RKO (cell line): ENCODE measurements around the gene IRF2.
"Not testable (repeated sequence)": the region's sequence is repeated elsewhere in the genome, so short reads cannot be mapped to it uniquely, and the experiment has no call there.

Source experiments
- DNase-seq: peaks from one replicate; pipeline ENCODE4 v3.0.0-alpha.2; 2016; ENCODE audit warnings: low spot score

Gene IRF2

DNA sequence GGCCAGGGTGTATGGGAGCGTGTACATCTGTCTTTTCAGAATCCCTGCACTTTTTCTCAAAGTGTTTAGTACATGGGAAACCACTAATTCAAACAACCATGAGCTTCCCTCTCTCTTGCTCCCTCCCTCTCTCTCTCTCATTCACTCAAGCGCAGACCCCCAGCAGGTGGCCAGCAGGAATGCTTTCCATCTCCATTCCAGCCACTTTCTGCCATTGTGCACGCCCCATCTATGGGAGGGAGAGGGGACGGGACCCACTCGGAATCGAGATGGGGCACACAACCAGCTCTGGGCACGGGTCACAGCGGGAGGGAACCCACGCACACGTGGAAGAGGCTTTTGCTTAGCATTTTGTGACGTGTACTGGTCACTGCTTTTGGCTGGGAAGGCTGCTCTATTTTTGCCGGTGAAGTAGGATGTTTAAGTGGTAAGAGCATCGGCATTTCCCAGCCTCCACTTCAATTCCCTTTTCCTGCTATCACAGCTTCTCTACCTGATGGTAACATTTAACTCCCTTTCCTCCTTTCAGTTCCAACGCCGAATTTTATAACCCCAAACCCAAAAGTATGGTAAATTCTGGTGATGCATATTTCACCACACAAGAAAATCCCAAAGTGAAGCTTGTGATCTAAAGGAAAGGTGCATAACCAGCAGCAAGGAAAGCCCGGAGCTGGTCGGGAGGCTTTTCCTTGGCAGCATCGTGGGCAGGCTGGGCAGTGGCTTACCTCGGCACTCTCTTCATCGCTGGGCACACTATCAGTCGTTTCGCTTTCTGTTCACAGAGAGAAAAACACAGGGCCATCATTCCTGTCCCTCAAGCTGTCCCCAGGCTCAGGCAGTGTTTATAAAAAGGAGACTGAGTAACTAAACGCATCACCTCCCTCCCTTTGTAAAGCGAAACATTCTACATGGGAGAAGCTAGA lies 84.1 kb downstream of the IRF2 start:
- DNase-seq, result no peak

DNA sequence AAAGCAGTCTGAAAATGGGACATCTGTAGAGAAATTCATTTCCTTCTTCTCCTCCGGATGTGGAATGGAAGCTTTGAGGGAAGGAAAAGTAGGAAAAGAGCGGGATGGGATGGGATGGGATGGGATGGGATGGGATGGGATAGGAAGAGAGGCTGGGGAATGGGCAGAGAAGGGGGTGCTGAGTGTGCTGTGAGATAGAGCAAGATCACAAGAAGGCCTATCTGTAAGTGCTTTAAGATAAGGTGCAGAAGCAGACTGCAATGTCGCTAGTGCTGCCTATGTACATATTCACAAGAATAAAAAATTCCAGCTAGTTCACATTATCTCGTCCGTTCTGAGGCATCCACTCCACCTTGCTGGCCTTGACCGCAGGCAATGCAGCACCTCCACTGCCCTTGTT lies 86.2 kb downstream of the IRF2 start:
- DNase-seq, result no peak

DNA sequence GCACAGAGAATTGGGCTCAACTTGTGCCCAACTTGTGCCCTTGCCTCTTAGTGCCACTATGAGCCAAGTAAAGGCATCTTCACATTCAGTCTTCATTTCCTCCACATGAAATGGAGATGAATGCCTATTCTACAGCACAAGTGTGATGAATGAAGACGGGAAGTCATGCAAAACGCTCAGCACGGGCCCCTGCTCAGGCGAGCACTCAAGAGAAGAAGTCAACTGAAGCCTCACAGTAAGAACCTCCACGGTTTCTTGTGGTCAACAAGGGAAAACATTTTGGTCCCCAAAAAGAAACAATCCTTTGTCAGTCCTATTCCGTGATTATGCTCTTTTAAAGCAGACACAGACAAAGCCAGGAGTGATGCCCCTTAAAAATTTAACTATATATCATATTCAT lies 87.0 kb downstream of the IRF2 start:
- DNase-seq, result no peak

DNA sequence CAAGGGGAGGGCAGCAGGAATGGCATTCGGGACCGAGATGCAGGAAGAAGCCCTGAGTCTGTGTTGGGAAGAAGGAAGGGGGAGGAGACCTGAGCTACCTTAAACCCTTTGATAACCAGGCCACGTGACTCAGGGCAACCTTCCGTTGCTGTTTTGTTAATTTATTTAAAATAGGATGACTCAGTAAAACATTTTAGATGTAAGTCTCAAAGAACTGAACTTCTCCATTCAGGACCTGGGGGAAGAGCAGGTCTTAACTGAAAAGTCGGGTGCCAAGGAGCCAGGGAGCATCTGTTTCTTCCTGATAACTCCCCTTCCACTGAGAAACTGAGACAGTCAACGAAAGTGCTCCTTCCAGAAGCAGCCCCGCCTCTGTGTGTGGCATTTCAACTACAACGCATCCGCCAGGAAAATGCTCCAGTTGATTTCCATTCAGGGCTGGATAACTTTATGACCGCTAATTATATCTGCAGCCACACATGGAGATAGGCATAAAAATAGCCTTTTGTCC lies 88.0 kb downstream of the IRF2 start:
- no peak for DNase-seq

DNA sequence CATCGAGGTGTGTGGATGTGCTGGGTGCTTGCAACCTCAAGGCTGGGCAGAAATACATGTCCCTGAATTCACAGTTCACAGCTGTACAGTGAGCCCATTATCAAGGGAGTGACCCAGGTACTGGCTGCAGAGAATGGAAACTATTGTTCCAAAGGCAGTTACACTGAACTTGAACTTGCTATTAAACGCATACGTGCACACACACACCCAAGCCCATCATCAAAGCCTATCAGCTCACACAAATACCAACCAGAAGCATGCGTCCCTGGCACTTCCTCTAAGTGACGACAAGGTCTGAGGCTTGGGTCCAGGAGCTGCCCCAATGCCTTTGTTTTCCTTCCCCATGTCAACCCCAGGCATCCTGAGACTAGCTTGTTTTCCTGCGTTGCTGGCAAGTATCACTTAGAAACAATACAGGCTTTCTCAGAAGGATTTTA lies 88.6 kb downstream of the IRF2 start:
- DNase-seq, result no peak

DNA sequence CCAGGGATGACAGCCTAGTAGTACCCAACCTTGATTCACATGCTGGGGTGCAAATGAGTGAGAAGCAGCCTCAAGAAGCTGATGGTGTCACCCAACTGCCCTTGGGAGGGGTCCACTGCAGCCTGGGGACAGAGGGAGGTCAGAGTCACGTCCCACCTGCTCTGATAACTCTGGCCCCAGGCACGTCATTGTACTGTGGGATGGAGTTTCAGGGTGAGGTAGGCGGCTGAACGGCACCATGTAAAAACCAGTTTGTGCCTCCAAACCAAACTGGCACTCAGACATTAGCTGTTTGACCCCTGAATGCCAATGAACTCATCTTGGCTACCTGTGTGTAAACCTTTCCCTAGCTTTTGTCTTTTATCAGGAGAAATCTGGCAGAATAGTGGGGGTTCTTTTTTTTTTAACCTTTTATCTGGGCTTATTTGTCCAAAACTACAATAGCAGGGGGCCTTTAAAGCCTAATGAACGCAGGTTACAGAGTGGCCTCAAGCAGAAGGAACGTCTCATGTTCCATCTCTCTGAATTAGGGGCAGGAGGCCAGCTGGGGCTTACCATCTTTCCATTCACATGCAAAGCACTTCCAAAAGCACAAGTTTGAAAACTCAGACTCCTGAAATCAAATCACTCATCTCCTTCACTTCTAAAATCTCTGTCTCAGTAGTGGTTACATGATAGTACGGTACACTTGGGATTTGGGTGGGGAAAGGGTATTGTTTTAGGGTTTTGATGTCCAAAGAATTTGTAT lies 89.4 kb downstream of the IRF2 start:
- DNase-seq, result no peak

DNA sequence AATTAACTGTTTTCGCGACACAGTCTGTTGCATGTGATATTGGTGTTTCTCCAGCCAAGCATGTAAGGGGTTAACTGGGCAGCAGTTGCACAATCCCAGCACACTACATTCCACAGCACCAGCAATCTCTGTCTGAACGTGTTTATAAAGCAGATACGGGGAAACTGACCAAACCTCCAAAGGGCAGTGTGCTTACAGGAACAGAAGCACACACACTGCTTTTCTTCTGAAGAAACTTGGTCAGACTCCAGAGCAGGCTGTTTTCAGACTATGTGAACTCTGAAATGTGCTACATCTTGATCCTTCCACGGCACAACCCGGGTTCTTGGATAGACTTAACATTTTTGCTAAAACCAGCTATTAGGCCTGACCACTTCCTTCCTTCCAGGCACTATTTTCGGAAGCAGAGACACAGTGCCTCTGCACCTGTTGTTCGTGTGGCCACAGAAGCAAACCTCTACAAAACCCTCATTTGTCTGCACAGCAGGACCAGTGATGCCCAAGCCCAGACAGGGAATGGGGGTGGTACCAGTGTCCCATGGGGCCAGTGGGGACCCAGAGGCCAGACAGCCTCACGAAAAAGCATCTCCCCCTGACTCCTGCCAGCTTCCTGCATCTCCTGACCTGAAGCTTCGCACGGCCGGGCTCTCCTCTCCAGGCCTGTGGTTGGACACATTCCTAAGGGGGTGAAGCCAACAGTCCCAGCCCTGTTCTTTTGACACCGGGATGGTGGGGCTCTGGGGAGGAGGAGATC lies 90.1 kb downstream of the IRF2 start:
- DNase-seq, result peak; percentile 65

DNA sequence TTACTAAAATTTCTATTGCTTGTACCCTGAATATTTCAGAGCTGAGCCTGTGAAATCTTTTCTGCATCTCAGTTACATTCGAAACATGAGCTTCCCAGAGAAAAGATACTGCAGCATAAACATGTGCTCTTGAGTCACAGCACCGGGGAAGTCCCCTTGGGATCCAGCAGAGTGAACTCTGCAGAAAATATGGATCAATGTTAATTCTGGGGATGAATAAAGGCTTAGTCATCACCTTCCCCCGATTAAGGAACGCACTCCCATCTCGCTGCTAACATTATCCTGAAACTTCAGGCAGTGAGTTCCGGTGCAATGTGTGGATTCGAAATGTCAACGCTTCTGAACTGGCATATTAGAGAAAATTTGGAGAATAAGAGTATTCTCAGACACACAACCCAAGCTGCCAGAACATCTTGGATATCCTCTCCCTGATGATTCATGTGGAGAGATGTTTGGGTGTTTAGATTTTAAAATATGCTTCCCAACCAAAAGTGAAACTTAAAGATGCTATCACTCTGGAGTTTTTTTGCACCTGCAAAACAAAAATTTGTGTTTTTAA lies 90.8 kb downstream of the IRF2 start:
- DNase-seq, result peak; percentile 94

DNA sequence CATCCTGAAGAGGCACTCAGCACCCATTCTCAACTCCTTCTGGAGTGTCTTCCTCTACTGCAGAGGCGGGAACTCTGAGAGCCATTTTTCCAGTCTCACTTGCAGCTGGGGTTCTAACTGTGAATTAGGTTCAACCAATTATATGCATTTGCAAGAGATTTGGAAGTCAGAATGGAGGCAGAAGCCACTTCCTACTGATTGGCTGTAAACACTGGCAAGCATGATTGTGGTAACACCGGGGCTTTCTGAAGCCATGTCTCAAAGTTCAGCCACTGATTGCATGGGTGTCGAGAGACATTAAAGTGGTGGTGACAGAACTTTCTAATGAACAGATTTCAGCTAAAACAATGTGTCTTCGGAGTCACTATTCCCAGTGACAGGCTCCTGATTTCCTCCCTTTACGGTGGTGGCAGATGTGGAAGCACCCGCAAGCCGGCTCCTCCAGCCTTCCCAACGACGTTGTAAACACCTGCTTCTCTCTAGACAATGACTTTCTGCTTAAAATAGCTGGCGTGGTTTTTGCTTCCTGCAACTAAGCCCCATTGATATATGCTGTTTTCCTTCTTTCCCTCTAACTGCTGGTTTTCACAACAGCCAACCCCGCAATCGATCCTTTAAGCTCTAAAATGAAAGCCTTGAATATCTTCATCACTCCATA lies 92.0 kb downstream of the IRF2 start:
- no peak for DNase-seq

DNA sequence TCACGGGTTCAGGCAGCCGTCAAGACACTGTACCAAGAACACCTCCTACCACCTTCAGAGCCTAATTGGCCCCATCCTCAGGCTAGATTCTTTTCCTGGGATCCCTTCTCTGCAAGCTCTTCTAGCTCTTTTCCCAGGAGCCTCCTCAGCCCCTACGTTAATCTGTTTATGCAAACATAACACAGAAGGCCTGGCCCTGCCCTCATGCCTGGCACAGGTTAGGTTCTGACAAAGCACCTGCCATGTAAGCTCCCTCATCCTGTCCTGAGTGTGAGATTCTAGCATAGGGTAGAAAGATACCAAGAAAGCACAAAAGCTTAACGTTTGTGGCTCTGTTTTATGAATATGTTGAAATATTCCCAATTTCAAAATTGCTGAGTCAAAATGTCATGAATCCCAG lies 93.6 kb downstream of the IRF2 start:
- DNase-seq, result no peak

DNA sequence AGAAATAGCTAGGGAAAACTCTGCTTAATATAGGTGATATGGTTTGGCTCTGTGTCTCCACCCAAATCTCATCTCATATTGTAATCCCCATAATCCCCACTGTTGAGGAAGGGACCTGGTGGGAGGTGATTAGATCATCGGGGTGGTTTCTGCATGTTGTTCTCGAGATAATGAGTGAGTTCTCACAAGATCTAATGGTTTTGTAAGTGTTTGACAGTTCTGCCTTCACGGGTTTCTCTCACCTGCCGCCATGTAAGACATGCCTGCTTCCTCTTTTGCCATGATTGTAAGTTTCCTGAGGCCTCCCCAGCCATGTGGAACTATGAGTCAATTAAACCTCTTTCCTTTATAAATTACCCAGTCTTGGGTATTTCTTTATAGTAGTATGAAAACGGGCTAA lies 94.1 kb downstream of the IRF2 start:
- DNase-seq, result not testable (repeated sequence)

DNA sequence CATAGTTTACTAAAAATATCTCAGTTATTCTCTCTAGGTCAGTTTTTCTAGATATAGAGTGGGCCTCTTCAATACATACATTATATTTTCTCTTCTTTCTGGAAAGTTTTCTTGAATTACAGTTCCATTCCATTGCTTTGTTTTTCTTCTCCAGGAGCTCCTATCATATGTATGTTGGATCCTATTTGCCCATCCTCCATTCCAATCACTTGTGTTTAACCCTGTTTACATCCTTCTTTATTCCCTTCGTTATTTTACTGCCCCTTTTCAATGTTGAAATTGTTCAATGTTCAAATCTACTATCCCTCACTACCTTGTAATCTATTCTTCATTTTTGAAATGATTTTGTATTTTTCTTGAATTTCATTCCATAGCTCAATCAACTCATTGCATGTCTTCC lies 97.4 kb downstream of the IRF2 start:
- DNase-seq, result no peak

DNA sequence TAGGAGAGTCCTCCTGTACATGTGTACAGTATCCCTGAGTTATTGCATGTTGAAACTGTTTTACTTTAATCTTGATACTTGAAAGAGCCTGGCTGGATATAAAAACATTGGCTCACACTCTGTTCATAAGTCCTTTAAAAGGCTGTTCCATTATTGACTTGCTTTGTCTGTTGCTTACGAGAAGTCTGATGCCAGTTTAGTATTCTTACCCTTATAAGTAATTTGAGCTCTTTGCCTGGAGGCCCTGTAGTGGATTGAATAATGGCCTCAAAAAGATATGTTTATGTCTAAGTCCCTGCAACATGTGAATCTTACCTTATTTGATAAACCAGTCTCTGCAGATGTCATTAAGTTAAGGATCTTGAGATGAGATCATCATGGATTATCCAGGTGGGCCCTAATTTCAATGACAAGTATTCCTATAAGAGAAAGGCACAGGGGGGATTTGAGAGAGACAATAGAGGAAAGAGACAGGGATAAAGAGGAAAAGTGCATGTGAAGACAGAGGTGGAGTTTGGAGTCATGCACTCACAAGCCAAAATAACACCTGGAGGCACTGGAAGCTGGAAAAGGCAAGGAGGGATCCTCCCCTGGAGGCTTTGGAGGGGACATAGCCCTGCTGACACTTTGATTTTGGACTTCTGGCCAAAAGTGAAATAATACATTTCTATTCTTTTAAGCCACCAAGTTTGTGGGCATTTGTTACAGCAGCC lies 98.1 kb downstream of the IRF2 start:
- no peak for DNase-seq

DNA sequence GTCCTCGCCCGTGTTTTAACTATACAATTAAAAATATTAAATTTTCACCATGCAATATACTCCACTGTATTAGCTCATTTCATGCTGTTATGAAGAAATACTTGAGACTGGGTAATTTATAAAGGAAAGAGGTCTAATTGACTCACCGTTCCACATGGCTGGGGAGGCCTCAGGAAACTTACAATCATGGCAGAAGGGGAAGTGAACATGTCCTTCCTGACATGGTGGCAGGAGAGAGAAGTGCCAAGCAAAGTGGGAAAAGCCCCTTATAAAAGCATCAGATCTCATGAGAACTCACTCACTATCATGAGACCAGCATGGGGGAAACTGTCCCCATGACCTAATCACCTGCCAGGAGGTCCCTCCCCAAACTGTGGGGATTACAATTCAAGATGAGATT lies 98.7 kb downstream of the IRF2 start:
- DNase-seq, result not testable (repeated sequence)

DNA sequence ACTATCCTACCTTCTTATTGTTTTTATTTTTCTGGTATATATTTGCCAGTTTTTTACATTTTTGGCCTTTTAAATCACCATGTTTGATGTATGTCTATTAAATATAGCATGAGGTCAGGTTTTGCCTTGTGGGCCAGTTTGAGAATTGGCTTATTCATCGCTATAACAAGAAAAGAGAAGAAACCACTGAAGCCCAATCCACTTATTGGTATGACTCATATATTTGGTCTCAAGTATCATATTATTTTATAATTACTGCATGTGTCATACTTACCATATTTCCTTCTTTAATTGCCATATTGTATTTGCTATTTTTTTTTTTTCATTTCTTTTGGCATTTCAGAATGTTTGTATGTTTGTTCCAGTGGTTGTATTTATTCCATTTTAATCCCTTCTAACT lies 99.3 kb downstream of the IRF2 start:
- DNase-seq, result no peak

DNA sequence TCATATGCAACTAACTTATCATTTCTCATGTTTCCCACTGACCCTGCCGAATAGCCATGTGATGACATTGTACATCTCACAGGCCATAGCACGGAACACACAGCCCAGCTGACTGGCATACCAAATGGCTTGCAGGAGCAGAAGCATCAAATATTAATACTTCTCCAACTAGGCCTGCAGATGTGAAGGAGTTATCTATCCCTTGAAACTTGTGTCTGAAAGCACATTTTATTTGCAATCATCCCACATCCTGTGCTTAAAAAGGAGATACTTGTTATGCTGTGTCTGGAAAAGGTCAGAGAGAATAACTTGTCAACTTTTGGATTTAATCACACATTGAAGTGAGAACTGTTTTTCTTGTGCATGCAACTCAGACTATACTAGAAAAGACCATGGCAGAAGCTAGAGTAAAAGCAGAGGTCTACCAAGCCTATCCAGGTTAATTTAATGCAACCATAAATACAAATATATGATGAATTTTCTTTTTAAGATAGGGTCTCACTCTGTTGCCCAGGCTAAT lies 100.4 kb downstream of the IRF2 start:
- no peak for DNase-seq

DNA sequence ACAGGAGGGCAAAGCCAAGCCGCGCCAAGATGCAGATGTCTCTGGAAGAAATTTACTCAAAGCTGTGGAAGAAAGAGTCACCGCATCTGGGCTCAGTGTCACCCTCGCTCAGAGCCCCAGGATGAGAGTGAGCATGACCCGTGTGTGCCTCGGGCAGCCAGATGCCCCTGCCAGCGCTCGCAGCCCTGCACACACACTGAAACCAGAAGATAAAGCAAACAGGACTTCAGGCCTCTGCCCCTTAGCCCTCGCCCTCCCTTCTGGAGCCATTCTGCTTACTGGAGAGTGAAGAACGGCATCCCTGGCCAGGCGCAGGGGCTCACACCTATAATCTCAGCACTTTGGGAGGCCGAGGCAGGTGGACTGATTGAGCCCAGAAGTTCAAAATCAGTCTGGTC lies 103.0 kb downstream of the IRF2 start:
- DNase-seq, result no peak

DNA sequence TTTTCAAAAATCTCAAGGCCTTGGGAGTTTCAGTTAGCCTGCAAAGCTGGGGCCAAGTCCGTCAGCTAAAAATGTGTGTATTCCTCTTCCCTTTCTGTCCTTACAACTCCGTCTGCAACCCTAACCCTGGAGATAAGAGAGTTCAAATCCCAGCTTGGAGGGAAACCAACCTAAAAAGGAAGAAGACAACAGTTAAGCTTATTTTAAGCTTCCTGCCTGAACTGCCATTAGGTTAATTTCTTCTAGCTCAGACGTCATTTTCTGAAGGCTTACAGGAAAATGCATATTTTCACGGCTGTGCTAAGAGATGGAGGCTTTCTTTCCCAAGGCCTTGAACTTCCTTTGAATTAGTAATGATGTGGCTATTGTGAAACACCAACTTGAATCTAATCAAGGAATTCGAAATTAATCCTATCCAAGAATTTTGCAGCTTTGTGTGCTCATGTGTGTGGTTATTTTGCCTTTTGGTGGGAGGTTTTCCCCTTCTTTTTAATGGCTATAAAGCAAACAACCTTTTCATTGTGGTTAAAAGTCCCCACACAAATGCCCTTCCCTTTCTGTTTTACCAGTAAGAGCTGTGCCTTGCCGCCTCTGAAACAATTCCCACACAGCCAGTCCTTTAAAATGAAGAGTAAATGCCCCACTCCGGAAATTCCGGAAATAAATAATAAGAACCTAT lies 103.5 kb downstream of the IRF2 start:
- DNase-seq, result no peak

DNA sequence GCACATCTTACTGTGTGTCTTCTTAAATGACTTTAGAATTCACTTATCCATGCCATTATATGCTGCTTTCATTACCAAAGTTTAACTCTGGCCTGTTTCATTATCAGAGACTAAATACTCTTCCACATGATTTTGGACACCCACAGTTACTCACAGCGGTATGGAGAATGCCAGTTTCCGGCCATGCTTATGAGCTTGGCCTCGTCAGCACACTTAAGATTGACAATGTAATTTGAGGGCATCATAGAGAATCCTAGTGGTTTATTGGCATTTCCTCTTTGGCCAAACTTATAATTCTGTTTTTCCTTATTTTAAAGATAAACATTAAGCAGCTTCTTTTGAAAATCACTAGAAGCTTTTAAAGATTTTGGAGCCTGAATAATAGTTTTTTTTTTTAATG lies 104.5 kb downstream of the IRF2 start:
- no peak for DNase-seq

DNA sequence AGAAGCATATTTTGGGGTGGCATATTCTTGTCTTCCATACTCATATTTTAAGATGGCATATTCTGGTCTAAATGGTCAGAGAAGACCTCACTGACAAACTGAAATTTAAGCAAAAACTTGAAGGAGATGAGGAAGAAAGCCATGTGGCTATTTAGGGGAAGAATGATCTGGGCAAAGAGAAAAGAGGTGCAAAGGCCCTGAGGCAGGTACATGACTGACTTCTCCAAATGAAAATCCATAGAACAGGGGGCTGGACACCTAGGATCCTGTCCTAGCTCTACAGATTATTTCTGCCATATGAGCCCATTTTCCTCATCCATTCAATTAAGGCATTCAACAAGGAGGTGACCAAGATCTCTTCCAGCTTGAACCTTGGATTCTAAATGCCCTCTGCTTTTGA lies 105.6 kb downstream of the IRF2 start:
- DNase-seq, result no peak
